Measurements from ENCODE around the gene MARCHF9.

Gene MARCHF9

DNA sequence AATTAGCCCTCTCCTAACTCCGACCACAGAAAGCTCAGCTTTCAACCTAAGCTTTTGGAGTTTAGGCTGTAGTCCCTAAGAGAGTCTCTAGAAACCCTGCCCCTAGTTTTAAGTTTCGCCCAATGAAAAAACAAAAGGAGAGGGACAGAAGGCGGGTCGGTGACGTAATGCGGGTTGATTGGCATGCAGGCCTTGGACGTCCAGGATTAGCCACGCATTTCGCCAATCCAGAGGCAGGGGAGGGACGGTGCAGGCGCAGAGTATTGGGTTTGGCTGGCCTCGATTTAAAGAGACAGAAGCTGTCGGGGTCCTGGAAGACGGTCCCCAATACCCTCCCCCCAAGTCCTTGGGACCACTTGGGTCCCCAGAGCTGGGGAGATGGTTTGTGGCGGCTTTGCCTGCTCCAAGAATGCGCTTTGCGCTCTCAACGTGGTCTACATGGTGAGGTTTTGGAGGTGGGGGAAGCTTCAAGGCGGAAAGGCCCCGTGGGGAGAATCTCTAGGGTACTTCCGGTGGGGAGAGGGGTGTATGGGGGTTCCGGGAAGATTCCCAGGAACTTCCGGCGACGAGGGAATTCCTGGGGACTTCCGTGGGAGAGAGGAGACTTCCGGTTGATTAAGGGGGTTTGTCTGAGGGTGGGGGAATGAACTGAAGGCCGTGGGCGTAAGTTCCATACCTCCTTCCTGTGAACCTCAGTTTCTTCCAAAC, 10.0 kb upstream of the MARCHF9 start, which contains the start of gene TSPAN31:
Gene TSPAN31 (plus strand): TSS at position 263 of the 708 bp plus-strand sequence. CDS start 116 bp downstream, at position 379.
- TF ChIP-seq MYC (IDR thresholded peaks at IDR 0.05; ENCODE audit: low read depth, low read length) (no peak), POLR2A (IDR thresholded peaks at IDR 0.05; ENCODE audit: extremely low read depth, insufficient read length) (peak; percentile 46)
- TF ChIP-seq, protein P1, sequence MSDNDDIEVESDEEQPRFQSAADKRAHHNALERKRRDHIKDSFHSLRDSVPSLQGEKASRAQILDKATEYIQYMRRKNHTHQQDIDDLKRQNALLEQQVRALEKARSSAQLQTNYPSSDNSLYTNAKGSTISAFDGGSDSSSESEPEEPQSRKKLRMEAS (IDR thresholded peaks at IDR 0.05; ENCODE audit: low read depth, low read length), result peak; percentile 39; the same call in 1 of the 2 replicates
- TF ChIP-seq, protein P2, sequence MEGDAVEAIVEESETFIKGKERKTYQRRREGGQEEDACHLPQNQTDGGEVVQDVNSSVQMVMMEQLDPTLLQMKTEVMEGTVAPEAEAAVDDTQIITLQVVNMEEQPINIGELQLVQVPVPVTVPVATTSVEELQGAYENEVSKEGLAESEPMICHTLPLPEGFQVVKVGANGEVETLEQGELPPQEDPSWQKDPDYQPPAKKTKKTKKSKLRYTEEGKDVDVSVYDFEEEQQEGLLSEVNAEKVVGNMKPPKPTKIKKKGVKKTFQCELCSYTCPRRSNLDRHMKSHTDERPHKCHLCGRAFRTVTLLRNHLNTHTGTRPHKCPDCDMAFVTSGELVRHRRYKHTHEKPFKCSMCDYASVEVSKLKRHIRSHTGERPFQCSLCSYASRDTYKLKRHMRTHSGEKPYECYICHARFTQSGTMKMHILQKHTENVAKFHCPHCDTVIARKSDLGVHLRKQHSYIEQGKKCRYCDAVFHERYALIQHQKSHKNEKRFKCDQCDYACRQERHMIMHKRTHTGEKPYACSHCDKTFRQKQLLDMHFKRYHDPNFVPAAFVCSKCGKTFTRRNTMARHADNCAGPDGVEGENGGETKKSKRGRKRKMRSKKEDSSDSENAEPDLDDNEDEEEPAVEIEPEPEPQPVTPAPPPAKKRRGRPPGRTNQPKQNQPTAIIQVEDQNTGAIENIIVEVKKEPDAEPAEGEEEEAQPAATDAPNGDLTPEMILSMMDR (IDR thresholded peaks at IDR 0.05; ENCODE audit: low read depth, low read length), result no peak
- DNase-seq (ENCODE audit: low read depth), result peak; percentile 99
- H3K4me3 ChIP-seq (ENCODE audit: low read depth, low read length), result peak within 1 kb of the TSS; percentile 88

DNA sequence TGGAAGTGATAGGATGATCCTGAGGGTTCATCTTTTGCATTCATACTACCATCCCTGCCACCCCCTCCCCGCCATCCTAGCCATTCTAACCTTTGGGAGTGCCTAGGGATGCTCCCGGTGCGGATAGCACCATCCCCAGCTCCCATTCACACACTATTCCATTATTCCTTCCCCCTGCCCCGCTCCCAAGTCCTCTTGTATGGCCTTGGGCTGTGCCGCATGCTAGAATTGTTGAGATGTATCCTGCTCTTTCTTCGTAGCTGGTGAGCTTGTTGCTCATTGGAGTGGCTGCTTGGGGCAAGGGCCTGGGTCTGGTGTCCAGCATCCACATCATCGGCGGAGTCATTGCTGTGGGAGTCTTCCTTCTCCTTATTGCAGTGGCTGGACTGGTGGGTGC, 9.4 kb upstream of the MARCHF9 start:
- peak; percentile 52 for DNase-seq (ENCODE audit: low read depth)
- peak overlapping the region; percentile 88 for H3K4me3 ChIP-seq (ENCODE audit: low read depth, low read length)
- TF ChIP-seq, protein P1 (IDR thresholded peaks at IDR 0.05; ENCODE audit: low read depth, low read length), result no peak
- TF ChIP-seq POLR2A (IDR thresholded peaks at IDR 0.05; ENCODE audit: extremely low read depth, insufficient read length), result no peak
- TF ChIP-seq, protein P2 (IDR thresholded peaks at IDR 0.05; ENCODE audit: low read depth, low read length), result no peak
- no peak for TF ChIP-seq MYC (IDR thresholded peaks at IDR 0.05; ENCODE audit: low read depth, low read length)

DNA sequence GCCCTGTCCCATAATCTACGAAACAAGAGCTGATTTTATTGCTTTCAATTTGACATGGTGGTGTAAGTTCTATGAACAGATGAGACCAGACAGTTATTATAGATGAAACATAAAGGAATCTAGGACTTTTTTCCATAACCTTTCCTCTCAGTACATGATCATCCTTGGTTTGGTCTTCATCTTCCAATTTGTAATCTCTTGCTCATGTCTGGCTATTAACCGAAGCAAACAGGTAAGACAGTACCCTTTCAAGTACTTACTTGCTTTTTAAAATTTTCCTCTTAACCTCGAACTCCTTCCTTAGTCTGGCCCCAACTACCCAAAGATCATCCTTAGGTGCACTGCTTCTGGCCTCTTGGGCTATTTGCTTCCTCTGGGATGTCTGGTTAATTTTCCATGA, 8.9 kb upstream of the MARCHF9 start:
- H3K4me3 ChIP-seq (ENCODE audit: low read depth, low read length), result peak overlapping the region; percentile 88
- TF ChIP-seq POLR2A (IDR thresholded peaks at IDR 0.05; ENCODE audit: extremely low read depth, insufficient read length) (peak; percentile 7), MYC (IDR thresholded peaks at IDR 0.05; ENCODE audit: low read depth, low read length) (no peak)
- TF ChIP-seq, protein P1 (IDR thresholded peaks at IDR 0.05; ENCODE audit: low read depth, low read length), result no peak
- TF ChIP-seq, protein P2 (IDR thresholded peaks at IDR 0.05; ENCODE audit: low read depth, low read length), result no peak
- no peak for DNase-seq (ENCODE audit: low read depth)

DNA sequence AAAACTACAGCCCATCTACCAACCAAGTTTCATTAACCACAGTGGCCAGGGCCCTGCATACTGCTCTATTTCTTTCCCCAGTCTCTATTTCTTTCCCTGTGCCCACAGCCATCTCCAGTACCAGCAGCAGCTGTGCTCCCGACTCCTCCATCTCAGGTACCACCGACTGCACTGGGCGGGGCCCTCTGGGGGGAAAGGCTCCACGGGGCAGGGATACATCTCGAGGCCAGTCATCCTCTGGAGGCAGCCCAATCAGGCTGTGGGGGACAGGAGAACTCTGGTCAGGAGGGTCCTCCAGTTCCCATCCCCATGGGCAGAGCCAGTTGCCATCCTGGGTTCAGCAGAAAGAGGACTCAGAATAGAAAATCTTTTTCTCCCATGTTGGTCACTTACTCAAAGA, 5.8 kb upstream of the MARCHF9 start:
- DNase-seq (ENCODE audit: low read depth), result no peak
- no peak overlapping the region for H3K4me3 ChIP-seq (ENCODE audit: low read depth, low read length)

DNA sequence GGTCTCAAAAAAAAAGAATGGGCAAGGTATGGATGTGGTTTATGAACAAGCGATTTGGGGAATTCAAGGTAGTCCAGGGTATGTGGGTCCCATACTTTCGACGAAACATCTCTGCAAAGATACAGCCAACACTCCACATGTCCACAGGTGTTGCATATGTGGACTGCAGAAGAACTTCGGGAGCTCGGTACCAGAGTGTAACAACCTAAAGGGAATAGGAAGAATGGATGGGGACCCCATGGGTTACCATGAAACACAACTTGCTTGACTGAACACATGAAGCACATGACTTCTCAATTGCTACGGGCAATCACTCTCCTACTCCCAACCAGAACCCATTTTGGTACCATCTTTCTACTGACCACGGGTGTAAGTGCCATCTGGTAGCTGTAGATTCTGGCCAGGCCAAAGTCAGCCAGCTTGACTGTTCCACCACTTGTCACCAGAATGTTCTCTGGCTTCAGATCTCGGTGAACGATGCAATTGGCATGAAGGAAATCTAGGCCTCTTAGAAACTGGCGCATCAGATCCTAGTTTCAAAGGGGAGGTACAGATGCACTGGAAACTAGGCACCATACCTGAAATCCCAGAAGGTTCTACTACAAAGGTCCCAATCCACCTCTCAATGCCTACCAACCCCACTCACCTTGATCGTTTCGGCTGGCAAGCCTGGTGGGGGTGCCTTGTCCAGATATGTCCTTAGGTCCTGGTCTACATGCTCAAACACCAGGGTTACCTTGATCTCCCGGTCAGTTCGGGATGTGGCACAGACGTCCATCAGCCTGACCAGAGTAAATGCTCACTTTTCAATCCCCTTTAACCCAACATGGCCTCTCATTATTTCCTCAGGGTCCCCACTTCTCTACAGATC, 4.1 kb upstream of the MARCHF9 start:
- no peak for TF ChIP-seq POLR2A (IDR thresholded peaks at IDR 0.05; ENCODE audit: extremely low read depth, insufficient read length)
- DNase-seq (ENCODE audit: low read depth), result no peak

More for the DNA sequence above, 5.8 kb upstream of the MARCHF9 start:
- TF ChIP-seq, protein P1 (IDR thresholded peaks at IDR 0.05; ENCODE audit: low read depth, low read length), result no peak
- TF ChIP-seq, protein P2 (IDR thresholded peaks at IDR 0.05; ENCODE audit: low read depth, low read length), result no peak
- TF ChIP-seq MYC (IDR thresholded peaks at IDR 0.05; ENCODE audit: low read depth, low read length), result no peak
- no peak for TF ChIP-seq POLR2A (IDR thresholded peaks at IDR 0.05; ENCODE audit: extremely low read depth, insufficient read length)

DNA sequence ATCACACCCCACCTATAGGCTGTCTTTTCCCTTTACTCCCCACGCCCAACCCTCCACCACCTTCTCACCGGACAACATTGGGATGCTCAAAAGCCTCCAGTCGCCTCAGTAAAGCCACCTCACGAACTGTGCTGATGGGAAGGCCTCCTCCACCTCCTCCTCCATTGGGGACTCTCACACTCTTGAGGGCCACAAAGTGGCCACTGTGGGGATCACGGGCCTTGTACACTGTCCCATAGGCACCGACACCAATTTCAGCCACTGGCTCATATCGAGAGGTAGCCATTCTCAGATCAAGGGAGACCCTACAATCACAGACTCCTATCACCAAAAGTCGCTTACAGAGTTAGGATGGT, 3.5 kb upstream of the MARCHF9 start:
- peak; percentile 30 for DNase-seq (ENCODE audit: low read depth)
- peak overlapping the region; percentile 82 for H3K4me3 ChIP-seq (ENCODE audit: low read depth, low read length)
- no peak for TF ChIP-seq MYC (IDR thresholded peaks at IDR 0.05; ENCODE audit: low read depth, low read length)
- no peak for TF ChIP-seq POLR2A (IDR thresholded peaks at IDR 0.05; ENCODE audit: extremely low read depth, insufficient read length)
- TF ChIP-seq, protein P1 (IDR thresholded peaks at IDR 0.05; ENCODE audit: low read depth, low read length), result no peak
- TF ChIP-seq, protein P2 (IDR thresholded peaks at IDR 0.05; ENCODE audit: low read depth, low read length), result no peak

More for the DNA sequence above, 4.1 kb upstream of the MARCHF9 start:
- H3K4me3 ChIP-seq (ENCODE audit: low read depth, low read length), result peak overlapping the region; percentile 82

Measured in NB4 (cell line).